Left forelimb (tissue), 1 donor: ENCODE data around the gene BBX.

Experiments
- DNase-seq: peaks from one replicate; pipeline ENCODE4 v3.0.0-alpha.2; 2018; ENCODE audit warnings: low spot score

The BBX gene

DNA sequence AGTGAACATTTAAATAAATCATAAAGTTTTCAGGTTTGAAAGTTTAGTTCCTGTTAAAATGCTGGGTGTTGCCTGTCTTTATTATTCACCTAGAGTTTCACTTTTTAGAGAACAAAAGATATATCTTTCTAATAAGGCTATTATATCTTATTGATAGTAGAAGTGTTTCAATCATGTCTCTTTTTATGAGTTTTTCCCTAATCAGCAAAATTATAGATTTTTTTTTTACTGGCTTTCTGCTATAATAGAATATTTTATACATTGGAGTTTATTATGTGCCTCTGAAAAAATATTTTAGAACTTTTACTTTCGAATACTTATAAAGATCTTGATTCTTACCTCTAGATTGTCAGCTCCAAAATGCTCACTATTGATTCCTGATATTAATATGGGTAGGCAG is 131.5 kb downstream of the BBX start:
- no peak for DNase-seq

DNA sequence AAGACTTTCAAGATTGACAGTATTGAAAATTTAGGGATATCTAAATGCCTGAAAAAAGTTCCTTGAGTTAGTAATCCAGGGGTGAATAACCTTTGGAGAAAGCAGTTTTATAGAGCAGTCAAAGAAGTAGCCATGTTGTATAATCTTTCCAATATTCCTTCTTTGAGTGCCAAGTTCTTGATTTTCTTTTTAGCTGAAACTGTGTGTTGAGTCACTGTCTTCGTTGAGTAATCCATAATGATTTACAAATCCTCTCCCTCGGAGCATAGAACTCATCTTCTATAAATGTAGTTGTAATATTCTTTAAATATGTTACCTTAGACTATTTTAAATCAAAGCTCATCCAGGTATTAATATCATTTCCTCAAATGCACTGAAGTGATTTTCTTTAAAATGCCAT is 135.2 kb downstream of the BBX start:
- DNase-seq: no peak

DNA sequence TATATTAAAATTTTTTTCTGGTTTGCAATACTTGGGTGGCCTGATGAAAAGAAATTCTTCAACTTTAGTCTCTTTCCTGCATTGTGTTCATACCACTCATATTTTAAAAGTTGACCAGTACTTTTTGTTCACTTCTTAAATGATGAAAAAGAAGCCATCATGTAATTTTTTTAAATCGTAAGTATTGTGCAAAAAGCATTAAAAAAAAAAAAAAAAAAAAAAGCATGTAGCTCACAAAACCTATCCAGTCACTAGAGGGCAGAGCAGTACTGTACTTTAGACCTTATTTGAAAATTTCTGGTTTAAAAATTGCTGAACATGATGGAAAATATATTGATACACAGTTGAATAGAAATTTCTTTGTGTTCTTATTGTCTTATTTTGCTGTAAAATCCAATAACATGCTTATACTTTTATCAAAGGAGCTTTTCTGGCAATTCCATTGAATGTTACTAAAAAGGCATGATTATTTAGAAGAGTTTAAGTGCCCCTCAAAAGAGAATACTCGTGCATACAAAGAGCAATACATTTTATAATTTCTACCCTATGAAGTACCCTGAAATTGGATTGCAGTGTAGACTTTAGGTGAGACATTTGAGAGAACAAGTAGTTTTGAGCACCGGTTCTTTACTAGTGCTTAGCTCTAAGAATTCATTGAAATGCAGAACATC is 137.7 kb downstream of the BBX start:
- no peak for DNase-seq

DNA sequence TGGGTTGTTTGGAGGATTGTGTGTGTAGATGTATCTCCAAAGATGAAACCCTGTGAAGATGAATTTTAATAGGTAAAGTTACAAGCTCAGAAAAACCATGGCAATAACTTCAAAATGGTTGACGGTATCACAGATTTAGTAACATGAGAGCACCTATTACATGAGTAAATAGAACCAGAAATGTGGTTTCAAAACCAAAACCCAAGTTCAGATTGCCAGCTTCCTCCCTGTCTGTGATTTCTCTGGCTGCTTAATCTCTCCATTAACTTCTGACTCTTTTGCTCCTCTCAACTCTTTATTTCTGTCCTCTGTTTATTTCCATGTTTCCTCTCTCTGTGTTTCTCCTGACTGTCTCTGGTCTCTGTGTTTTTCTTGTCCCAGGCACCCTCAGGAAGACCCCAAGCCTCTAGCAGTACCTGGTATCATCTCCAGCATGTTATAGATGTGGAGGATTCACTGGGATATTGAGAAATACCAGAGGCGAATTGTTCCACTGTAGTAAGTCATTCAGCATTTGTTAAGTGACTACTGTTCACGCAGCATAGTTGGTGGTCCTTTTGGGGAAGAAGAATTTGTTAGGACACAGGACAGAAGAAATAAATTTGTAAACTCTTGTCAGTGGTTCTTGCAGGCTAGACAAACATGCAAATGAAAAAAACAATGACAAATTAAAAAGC is 138.8 kb downstream of the BBX start:
- DNase-seq: no peak

DNA sequence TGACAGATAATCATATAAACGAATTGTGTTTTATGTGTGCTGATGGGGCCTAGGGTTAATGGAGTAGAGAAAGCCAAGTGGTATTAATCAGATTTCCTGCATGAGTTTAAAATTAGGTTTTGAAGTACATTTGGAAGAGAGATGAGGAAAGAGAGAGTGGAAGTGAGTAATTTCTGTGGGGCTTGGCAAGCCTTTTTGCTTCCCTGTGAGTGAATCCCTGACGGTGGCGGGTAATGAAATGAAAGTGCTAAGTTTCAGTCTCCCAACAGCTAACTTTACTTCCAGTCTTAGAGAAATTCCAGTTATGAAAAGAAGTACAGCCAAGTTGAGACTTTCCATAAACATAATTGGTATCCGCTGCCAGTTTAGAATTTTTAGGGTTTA is 139.4 kb downstream of the BBX start:
- no peak for DNase-seq

DNA sequence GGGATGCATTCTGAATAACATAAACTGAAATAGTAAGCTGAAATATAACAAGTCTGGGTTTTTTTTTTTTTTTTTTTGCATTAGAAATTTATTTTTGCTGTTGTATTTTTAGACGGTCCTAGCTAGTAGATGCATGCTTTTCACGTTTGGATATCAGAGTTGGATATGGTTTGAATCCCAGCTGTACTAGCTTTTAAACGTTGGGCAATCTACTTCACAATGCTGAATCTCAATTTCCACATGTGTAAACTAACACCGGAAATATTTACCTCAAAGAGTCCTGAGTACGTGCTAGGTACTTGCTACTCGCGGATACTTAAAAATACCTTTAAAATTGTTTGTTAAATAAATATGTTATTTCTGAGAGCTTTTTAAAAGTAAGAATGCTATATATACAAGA is 139.8 kb downstream of the BBX start:
- no peak for DNase-seq

DNA sequence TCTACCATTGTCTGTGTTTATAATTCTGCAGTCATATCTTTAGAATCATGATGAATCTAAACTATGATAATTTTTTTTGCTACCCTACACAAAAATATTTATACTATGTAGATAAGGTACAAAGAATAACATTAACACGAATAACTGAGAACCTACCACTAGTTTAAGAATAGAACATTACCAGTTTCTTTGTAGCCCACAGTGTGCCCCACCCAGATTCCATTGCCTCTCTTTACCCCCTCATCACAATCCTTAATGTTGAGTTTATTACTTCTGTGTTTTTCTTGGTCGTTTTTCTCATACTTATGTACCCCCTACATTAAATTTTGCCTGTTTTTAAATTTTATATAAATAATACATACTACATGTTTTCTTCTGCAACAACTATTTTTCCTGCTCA is 140.5 kb downstream of the BBX start:
- DNase-seq: no peak

DNA sequence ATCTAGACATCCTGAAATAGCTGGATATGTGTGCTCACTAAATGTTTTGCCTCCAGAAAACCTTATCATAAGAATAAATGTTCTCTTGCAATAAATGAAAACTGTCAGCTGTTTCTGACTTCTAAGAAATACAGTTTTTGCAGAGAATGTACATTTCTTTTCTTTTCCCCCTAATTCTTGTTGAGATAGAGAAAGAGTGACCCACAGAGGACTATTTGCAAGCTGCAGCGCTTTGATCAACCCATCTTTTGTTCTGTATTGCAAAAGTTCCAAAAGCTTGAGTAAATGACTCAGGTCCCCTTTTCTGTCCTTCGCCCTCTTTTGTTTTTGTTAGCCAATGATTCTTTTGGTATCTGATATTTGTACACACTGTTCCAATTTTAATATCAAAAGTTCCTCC is 141.9 kb downstream of the BBX start:
- DNase-seq: no peak

DNA sequence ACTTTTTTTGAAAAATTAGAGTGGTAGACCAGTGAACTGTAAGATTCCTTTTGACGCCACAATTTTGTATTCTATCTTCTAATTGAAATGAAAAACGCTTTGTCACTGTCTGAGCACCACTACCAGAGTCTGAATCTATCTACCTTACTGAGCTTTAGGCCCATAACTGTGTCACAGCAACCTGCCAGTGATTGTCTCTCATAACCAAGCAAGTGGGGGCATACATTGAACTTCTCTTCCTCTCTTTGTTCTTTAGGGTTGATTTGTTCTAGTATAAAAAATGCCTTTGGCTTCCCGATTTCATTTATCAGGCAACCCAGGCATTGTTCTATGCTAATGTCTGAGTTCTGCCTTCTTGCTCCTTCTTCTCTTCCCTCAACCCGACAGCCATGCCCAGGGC is 142.6 kb downstream of the BBX start:
- no peak for DNase-seq

DNA sequence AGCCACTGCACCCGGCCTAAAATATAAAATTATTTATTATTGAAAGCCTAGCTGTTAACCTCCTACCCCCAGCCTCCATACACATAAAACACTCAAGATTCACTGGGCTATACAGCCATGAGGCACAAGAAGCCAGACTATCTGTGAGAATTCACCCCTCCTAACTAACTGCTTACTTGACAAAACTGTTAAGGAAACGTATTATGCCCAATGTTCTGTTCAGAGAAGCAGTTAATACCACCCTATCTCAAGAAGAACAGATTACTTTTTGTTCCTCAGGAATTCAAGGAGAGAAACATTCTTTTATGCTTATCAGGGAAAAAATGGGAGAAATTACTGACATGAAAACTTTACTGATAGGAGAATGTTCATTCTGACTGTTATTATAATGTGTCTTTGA is 144.1 kb downstream of the BBX start:
- DNase-seq: no peak

DNA sequence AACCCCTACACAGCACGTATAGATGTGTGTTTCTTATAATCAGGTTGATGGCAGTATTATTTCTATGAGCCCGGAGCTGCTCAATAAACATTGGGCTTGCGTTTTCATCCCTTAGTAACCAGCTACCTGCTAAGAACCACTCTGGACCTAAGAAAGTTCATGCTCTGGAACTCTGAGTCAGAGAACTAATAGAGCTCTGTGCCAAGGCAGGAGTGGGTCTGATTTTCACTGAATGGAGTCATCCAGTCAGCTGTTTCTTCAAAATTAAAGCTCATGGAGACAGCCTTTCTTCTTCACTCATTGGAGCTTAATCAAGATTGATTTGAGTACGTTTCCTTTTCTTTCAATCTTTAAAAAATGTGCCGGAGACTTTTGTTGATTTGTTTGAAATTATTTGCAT is 145.7 kb downstream of the BBX start:
- no peak for DNase-seq

DNA sequence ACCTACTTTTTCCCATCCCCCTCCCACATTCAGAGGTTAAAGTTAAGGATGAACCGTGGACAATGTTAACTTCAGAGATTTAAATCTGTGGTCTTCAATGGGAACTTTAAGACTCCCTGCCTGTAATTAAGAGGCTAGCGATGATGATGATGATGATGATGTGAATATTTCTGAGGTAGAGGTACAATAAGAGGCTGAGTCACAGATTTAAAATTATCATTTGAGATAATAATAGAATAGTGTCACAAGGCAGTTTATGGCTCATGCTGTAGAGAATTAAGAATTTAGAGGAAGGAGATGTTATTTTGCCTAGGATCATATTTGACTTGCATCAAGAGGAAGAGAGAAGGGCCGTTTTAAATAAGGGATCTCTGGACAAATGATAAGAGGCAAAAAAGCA is 146.2 kb downstream of the BBX start:
- no peak for DNase-seq

DNA sequence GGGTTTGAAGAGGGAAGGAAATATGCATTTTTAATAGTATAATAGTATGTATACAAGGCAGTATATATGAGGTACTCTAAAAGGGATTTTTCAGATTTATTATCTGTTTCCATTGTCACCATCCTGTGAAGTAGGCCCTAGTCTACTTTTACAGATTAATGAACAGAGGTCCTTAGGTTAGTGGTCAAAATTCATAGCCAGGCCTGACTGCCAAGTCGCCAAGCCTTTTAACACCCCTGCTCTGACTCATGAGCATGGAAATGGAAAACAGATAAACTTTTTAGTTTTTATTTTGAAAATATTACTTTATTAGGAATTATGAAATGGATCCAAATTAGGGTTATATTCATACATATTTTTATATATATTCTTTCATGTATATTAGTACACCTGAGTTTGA is 146.9 kb downstream of the BBX start:
- DNase-seq: no peak

DNA sequence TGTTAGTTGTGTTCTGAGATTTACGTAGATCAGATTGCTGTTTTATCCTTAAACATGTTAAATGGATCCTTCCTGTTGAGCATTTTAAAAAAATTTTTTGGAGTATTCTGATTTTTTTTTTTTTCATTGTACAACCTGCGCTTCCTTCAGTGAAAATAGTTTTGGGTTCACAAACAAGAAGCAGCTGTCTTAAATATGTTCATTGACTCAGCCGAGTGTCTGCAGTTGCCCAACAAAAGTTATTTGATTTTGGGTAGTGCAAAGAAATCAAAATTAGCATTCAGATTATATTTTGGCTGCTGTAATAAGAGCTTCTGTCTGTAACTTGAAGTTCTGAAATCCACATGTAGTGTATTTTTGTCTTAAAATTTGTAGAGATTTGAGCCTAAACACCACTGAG is 148.2 kb downstream of the BBX start:
- DNase-seq: no peak

DNA sequence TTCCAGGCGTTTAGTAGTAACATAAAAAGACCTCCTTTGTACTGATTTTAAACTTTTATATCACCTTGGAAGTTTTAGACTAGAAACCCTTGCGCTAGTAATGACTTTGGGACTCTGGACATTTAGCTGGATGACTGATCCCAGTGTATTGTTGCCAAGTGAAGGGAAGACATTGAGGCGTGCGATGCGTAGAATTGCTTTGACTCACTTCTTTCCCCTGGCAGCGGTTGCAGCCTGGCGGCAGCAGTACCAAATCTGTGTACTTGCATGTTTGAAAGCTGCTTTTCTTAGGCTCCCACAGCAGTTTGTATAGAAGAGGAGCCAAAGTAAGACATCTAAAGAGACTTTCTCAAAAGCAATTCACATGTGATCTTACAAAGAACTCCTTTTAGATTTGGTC is 151.6 kb downstream of the BBX start:
- no peak for DNase-seq

DNA sequence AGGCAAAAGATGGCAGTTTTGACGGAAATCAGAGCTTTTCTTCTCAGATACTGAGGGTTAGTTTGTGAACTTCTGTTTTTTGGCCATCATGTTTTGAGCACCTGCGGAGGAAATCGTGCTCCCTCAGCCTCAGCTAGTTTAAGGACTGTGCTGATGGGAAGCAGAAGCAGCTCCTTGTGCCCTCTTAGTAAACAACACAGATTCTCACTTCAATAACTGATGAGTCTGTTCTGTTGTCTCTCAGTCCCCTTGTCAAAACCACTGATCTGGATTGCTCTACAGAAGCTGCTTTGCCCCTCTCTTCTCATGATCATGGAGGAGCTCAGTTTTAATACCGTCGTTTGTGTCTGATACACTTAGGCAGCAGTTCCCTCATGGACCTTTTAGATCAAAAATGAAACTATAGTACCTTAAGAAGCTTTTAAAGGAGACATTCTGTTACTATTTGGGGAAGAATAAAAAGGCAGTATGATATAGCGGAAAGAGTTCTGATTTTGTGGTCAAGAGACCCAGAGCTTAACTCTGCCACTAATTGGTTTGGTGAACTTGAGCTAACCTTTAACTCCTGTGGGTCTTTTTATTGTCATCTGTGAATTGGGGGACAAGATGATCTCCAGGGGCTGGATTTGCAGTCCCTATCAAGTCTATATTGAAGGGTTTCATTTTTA is 152.6 kb downstream of the BBX start:
- no peak for DNase-seq

DNA sequence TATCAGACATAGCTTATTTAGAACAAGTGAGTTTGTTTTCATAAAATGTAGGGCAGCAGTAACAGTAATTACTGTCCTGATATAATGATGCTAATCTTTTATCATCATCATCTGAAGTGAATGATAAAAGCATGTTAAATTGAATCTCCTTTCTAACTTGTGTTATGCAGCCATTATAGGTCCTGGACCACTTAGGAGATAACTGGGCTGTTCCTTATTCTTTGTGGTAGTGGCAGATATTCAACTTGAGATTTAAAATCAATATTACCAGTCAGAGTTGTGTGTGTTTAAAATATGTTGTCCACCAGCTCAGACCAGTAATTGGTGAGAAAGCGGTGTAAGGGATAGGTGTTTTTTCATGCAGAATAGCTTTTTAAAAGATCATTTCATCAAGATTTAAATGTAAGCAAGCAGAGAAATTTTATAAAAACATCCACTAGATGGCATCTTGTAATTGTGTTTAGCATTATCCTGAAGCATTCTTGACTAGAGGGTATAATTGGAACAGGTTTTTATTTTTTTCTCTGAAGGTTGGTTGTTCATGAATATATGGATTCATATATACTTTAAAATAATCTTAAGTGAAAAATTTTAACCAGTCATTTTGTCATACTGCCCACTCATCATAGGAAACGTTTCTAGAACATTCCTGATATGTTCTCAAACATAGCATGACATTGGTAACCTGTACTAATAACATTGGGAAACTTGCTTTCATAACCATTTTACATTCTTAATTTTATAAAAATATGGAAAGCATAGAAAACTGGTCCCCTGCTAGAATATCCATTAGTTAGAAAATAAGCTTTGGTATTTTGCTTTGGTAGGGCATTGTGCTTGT is 153.9 kb downstream of the BBX start:
- DNase-seq: no peak

DNA sequence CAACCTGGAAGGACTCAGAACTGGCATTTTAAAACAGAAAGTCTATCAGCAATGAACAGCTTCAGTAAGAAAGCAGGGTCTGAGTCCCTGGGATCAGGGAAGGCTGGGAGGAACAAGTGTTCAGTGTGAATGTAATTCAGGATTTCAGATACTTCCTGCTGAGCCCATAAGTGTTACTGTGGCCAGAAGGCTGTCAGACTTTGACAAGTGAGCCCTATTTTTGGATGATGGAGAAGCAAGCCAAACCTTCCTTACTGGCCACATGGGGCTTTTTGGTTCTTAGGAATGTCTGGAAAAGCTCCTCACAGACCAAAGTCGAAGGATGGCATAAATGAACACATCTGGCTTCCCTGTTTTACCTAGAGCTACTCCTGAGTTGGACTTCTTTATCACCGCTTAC is 157.2 kb downstream of the BBX start:
- DNase-seq: no peak

DNA sequence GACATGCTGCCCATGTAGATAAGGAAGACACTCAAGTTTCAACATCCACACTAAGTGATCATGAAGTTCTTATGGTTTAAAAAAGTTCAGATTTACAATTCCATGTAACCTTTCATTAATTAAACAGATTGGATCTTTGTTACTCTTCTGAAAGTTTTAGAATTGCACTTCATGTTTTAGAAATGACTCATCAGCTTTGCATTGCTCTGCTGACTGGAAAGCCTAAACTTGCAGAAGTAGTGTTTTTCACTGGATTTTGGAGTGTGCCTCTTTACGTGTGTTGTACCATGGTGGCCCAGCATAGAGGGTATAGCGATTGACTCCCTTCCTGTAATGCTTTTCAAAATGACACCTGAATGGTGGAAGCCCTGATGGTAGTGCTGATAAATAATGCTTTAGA is 157.9 kb downstream of the BBX start:
- no peak for DNase-seq

DNA sequence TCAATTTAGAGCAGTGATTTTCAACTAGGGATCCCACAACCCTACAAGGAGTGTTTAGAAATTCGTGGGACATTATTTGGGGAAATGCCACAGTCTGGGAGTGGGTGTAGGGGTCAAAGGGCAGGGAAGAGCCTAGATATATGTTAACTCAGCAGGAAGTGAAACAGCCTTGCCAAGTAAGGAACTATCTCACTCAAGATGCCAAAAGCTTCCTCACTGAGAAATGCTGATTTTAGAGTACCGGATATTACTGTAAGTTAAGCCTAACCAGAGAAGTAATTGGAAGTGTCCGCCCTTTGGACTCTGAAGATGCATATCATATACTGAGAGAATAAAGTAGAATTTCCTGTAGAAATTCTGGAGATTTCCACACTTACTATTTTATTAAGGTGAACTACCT is 158.6 kb downstream of the BBX start:
- no peak for DNase-seq

DNA sequence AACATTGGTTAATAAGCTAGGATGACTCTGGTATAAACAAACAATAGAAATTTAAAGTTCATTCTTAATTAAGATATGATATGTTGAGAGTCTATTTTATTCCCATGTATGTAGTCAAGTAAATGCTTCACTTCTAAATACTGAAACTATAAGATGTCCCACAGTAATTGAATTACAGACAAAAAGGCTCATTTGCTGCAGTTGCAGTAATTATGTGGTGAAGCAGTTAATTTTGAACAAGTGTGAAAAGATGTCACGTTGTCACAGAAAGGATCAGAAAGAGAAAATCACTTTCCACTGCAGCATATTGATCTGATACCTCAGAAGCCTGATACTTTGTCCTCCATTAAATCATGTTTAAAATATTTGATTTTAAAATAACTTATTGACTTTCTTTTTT is 159.8 kb downstream of the BBX start:
- DNase-seq: no peak

DNA sequence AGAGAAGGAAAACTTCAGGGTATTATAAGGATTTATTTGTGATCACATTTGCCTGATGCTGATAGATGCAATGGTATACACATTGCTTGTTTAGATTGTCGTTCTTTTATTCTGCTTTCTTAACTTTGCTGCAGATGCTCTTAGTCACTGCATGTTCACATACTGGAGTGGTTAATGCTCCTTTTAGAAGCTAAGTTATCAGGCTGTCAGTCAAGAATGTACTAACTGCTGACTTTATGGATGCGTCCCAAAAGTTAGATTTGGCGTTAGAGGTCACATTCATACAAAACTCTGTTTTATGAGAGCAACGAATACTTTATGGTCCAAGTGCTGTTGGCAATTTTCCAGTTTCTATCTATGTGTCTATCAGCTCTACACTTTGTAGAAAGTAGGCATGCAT is 160.7 kb downstream of the BBX start:
- DNase-seq: no peak

DNA sequence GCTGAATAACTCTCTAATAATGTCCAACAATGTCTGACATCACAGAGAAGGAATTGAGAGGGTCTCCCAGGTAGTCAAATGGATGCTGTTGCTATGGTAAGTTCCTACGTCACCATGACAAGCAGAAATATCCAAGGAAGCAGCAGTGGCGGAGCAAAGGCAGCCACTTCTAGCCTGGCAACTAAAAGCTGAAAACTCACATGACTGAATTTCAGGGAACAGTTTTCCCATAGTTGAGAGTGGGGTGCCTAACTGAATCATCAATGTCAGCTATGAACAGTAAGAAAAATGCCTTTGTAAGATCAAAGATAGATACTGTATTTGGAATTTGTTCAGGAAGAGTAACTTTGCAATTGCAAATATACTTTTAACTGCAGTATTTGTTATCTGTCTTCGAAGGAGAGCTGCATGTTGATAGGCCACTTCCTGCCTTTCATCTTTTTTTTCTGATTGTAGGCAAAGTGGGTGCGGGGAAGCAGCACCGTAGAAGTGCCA is 161.7 kb downstream of the BBX start:
- no peak for DNase-seq
